Measurements from ENCODE around the gene APOM.

The APOM gene

GRCh38 chr6:31702405-31702818, 46.7 kb downstream of the APOM start (continued):
- TF ChIP-seq, protein P1, sequence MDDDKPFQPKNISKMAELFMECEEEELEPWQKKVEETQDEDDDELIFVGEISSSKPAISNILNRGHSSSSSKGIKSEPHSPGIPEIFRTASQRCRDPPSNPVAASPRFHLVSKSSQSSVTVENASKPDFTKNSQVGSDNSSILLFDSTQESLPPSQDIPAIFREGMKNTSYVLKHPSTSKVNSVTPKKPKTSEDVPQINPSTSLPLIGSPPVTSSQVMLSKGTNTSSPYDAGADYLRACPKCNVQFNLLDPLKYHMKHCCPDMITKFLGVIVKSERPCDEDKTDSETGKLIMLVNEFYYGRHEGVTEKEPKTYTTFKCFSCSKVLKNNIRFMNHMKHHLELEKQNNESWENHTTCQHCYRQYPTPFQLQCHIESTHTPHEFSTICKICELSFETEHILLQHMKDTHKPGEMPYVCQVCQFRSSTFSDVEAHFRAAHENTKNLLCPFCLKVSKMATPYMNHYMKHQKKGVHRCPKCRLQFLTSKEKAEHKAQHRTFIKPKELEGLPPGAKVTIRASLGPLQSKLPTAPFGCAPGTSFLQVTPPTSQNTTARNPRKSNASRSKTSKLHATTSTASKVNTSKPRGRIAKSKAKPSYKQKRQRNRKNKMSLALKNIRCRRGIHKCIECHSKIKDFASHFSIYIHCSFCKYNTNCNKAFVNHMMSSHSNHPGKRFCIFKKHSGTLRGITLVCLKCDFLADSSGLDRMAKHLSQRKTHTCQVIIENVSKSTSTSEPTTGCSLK (tag by site-specific recombination; IDR thresholded peaks at IDR 0.05), result no peak
- TF ChIP-seq BCL11A (tag by site-specific recombination; IDR thresholded peaks at IDR 0.05; ENCODE audit: low read depth) (no peak), BCL6B (tag by site-specific recombination; IDR thresholded peaks at IDR 0.05) (no peak), CTCF (tag by site-specific recombination; IDR thresholded peaks at IDR 0.05) (no peak), ZNF518A (tag by site-specific recombination; conservative IDR thresholded peaks at IDR 0.05; ENCODE audit: low read depth) (no peak), ZSCAN16 (tag by site-specific recombination; IDR thresholded peaks at IDR 0.05) (no peak)

DNA sequence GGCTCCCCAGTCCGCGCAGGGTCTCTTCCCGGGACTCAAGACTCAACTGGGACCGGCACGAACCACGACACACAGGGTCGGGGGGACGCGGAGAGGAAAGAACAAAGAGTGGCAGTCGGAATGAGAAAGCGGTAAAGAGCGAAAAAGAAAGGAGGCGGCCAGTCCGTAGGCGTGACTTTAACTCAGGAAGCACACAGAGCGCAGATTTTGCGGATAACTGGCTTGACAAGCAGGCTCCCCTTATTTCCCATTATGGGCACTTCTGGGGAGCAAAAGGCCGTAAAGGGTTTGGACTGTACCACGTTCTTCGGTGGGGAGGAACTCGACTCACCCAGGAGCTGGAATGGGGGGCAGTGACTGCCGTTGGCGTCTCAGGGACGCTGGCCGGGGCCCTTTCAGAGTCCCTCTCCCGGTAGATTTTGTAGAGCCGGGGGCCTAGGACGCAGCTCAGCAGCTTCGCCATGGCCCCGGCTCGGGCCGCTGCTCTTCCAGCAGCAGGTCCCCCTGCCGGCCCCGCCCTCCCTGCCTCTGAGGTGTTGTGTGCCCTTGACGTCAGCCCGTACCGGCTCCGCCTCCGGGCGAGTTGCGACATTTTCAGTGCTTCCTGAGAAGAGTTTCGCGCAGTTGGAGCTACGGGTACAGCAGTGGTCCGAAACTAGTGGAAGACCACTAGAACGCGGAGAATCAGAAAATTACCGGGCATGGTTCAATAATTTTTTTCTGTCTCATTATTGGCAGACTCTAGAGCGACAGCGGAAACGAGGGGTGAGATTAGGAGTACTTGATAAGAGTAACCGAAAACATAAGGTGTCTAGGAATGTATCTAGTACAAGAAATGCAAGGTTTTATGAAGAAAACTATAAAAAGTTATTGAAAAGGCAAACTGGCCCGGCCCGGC, 47.4 kb downstream of the APOM start, which contains the start of gene ABHD16A:
TSS of gene ABHD16A (minus strand) at position 506 of the 898 bp plus-strand sequence. CDS start at position 463, 43 bp downstream.
- ChIA-PET CTCF (interaction anchor here (0.5 to 1.2 kb wide), 9 partner anchors 8 to 129 kb away, joined by 3 to 4 read pairs (median 3); no protein-coding TSS in a partner anchor), POLR2A (interaction anchor here (0.6 to 2.8 kb wide), 34 partner anchors 9 to 1829 kb away, joined by 3 to 30 read pairs (median 6); partner anchors contain the start of genes ATP6V1G2, BAG6, C6orf47 and CLIC1)
- Histone ChIP-seq H3K4me1 (ENCODE audit: control insufficient read depth, insufficient read depth, low read length) (no peaks in the 10 kb centered on the region), H3K4me3 (ENCODE audit: low read depth, low read length) (peak within 1 kb of the TSS; percentile 63), H3K9me3 (ENCODE audit: control insufficient read depth, insufficient read depth, low read depth, low read length) (no peaks in the 10 kb centered on the region), H3K36me3 (ENCODE audit: control insufficient read depth in 2 of 2, insufficient read depth in 1 of 2, low read length in 2 of 2) (peaks cover 4 to 8% of the 10 kb centered on the region in 2 experiments; a peak in 2 of 3 replicates), H3K27ac (ENCODE audit: extremely low read depth, low read depth, low read length) (peak within 1 kb of the TSS; percentile 62)
- no peak for TF ChIP-seq ZNF747 (tag by site-specific recombination; IDR thresholded peaks at IDR 0.05)
- TF ChIP-seq ZNF837 (tag by site-specific recombination; IDR thresholded peaks at IDR 0.05), result no peak
- no peak for TF ChIP-seq MEIS1 (CRISPR knock-in tag; IDR thresholded peaks at IDR 0.05; ENCODE audit: borderline replicate concordance)
- TF ChIP-seq ZNF2 (tag by site-specific recombination; IDR thresholded peaks at IDR 0.05), result no peak; the same call in 1 of the 2 replicates
- peak; percentile 76; the same call in 1 of the 2 replicates for TF ChIP-seq KLF8 (tag by site-specific recombination; IDR thresholded peaks at IDR 0.05)
- TF ChIP-seq ZNF341 (tag by site-specific recombination; IDR thresholded peaks at IDR 0.05; ENCODE audit: low read depth), result peak; percentile 96
- TF ChIP-seq ZNF302 (tag by site-specific recombination; IDR thresholded peaks at IDR 0.05; ENCODE audit: low read depth), result no peak
- no peak for TF ChIP-seq ZNF707 (tag by site-specific recombination; IDR thresholded peaks at IDR 0.05)
- TF ChIP-seq ZNF133 (tag by site-specific recombination; IDR thresholded peaks at IDR 0.05), result no peak
- no peak for TF ChIP-seq ZNF16 (tag by site-specific recombination; IDR thresholded peaks at IDR 0.05; ENCODE audit: low read depth)
- TF ChIP-seq HOXD13 (CRISPR knock-in tag; IDR thresholded peaks at IDR 0.05; ENCODE audit: borderline replicate concordance), result 0 out of 2 replicates have a peak, but pooled peaks have one; percentile 37
- TF ChIP-seq ZNF513 (tag by site-specific recombination; IDR thresholded peaks at IDR 0.05), result no peak
- TF ChIP-seq, protein P2, sequence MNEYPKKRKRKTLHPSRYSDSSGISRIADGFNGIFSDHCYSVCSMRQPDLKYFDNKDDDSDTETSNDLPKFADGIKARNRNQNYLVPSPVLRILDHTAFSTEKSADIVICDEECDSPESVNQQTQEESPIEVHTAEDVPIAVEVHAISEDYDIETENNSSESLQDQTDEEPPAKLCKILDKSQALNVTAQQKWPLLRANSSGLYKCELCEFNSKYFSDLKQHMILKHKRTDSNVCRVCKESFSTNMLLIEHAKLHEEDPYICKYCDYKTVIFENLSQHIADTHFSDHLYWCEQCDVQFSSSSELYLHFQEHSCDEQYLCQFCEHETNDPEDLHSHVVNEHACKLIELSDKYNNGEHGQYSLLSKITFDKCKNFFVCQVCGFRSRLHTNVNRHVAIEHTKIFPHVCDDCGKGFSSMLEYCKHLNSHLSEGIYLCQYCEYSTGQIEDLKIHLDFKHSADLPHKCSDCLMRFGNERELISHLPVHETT (tag by site-specific recombination; IDR thresholded peaks at IDR 0.05), result no peak
- TF ChIP-seq ZNF555 (tag by site-specific recombination; conservative IDR thresholded peaks at IDR 0.05), result no peak
- TF ChIP-seq KLF9 (tag by site-specific recombination; IDR thresholded peaks at IDR 0.05; ENCODE audit: low read depth), result peak; percentile 82

Data from HEK293 (cell line).